ENCODE measurements around the gene CRYBA4. TPM values are rescaled to one million over a fixed set of nuclear protein-coding genes. Genes with fewer than 3 reads are reported as not detected.

CRYBA4 gene
- total and polyA plus RNA-seq, 3 experiments from 2014 or later = not detected

GRCh38 chr22:26589367-26589844 is 32.4 kb upstream of the CRYBA4 start:
- H3K4me1 ChIP-seq (ENCODE audit: insufficient read depth, low read length) = peaks cover 71% of the 10 kb centered on the region
- H3K9me3 ChIP-seq (ENCODE audit: low read length) = no peaks in the 10 kb centered on the region
- peak in 4 of 5 donors; percentile 17 to 57 (median 24) for DNase-seq
- no peaks in the 10 kb centered on the region for H3K36me3 ChIP-seq (ENCODE audit: insufficient read depth, low read length)
- H3K4me3 ChIP-seq (ENCODE audit: low read length) = peak overlapping the region; percentile 83
- H3K27ac ChIP-seq (ENCODE audit: low read depth, low read length) = peak overlapping the region; percentile 78
- H3K9me3 Mint-ChIP-seq = no peaks in the 10 kb centered on the region
- H3K27ac Mint-ChIP-seq = peak overlapping the region; percentile 81 to 96 (median 94)
- H3K36me3 Mint-ChIP-seq = peaks cover 0 to 27% (median 0%) of the 10 kb centered on the region in 3 donors
- H3K27me3 ChIP-seq (ENCODE audit: insufficient read depth, low read length, poor library complexity, severe bottlenecking) = no peaks in the 10 kb centered on the region
- ChIA-PET POLR2A (no interaction called here), CTCF (interaction anchor here (1.0 kb wide), 1 partner anchor 86 kb away, joined by 3 read pairs; no protein-coding TSS in a partner anchor)
- peak overlapping the region; percentile 90 to 95 (median 93) for H3K4me3 Mint-ChIP-seq
- peaks cover 76 to 90% (median 84%) of the 10 kb centered on the region in 3 donors for H3K4me1 Mint-ChIP-seq
- H3K27me3 Mint-ChIP-seq = no peaks in the 10 kb centered on the region

GRCh38 chr22:26589845-26590736 is 31.7 kb upstream of the CRYBA4 start, which contains the start of gene TPST2:
Gene TPST2 (minus strand): TSS chr22:26590132. CDS start chr22:26541630, 48,502 bp downstream.
- peak within 1 kb of the TSS; percentile 95 to 98 (median 96) for H3K4me3 Mint-ChIP-seq
- Histone ChIP-seq H3K36me3 (ENCODE audit: insufficient read depth, low read length) (no peaks in the 10 kb centered on the region), H3K4me1 (ENCODE audit: insufficient read depth, low read length) (peaks cover 69% of the 10 kb centered on the region), H3K9me3 (ENCODE audit: low read length) (no peaks in the 10 kb centered on the region), H3K27me3 (ENCODE audit: insufficient read depth, low read length, poor library complexity, severe bottlenecking) (no peaks in the 10 kb centered on the region), H3K27ac (ENCODE audit: low read depth, low read length) (peak within 1 kb of the TSS; percentile 78), H3K4me3 (ENCODE audit: low read length) (peak within 1 kb of the TSS; percentile 83)
- no peaks in the 10 kb centered on the region for H3K27me3 Mint-ChIP-seq
- peak within 1 kb of the TSS; percentile 90 to 98 (median 95) for H3K27ac Mint-ChIP-seq
- H3K36me3 Mint-ChIP-seq = peaks cover 0 to 21% (median 0%) of the 10 kb centered on the region in 3 donors
- ChIA-PET POLR2A (interaction anchor here (1.0 kb wide), 1 partner anchor 83 kb away, joined by 3 read pairs; no protein-coding TSS in a partner anchor), CTCF (interaction anchor here (1.0 kb wide), 1 partner anchor 87 kb away, joined by 3 read pairs; no protein-coding TSS in a partner anchor)
- peaks cover 74 to 90% (median 83%) of the 10 kb centered on the region in 3 donors for H3K4me1 Mint-ChIP-seq
- peak; percentile 74 to 85 (median 78) for DNase-seq
- no peaks in the 10 kb centered on the region for H3K9me3 Mint-ChIP-seq

- peaks cover 64 to 87% (median 71%) of the 10 kb centered on the region in 3 donors for H3K4me1 Mint-ChIP-seq
Observed at GRCh38 chr22:26592421-26592891, 29.3 kb upstream of the CRYBA4 start.

GRCh38 chr22:26593763-26594162 is 28.0 kb upstream of the CRYBA4 start:
- Histone ChIP-seq H3K36me3 (ENCODE audit: insufficient read depth, low read length) (no peaks in the 10 kb centered on the region), H3K4me3 (ENCODE audit: low read length) (no peak overlapping the region), H3K27ac (ENCODE audit: low read depth, low read length) (no peak overlapping the region), H3K27me3 (ENCODE audit: insufficient read depth, low read length, poor library complexity, severe bottlenecking) (no peaks in the 10 kb centered on the region), H3K9me3 (ENCODE audit: low read length) (no peaks in the 10 kb centered on the region), H3K4me1 (ENCODE audit: insufficient read depth, low read length) (peaks cover 73% of the 10 kb centered on the region)
- no peaks in the 10 kb centered on the region for H3K9me3 Mint-ChIP-seq
- peaks cover 64 to 87% (median 72%) of the 10 kb centered on the region in 3 donors for H3K4me1 Mint-ChIP-seq
- no peaks in the 10 kb centered on the region for H3K27me3 Mint-ChIP-seq
- H3K36me3 Mint-ChIP-seq = peaks cover 0 to 8% (median 0%) of the 10 kb centered on the region in 3 donors
- CTCF ChIA-PET = interaction anchor here (0.9 to 1.5 kb wide), 2 partner anchors 40 to 67 kb away, joined by 3 to 4 read pairs; no protein-coding TSS in a partner anchor
- POLR2A ChIA-PET = interaction anchor here (0.5 to 1.1 kb wide), 4 partner anchors 13 to 47 kb away, joined by 3 to 5 read pairs (median 4); no protein-coding TSS in a partner anchor
- peak overlapping the region; percentile 80 to 95 (median 91) for H3K27ac Mint-ChIP-seq
- no peak for DNase-seq
- peak overlapping the region; percentile 32 to 70 (median 56) for H3K4me3 Mint-ChIP-seq

More at GRCh38 chr22:26592421-26592891, 29.3 kb upstream of the CRYBA4 start:
- POLR2A ChIA-PET = interaction anchor here (0.6 to 1.6 kb wide), 4 partner anchors 15 to 80 kb away, joined by 4 to 9 read pairs (median 5); no protein-coding TSS in a partner anchor
- Histone ChIP-seq H3K36me3 (ENCODE audit: insufficient read depth, low read length) (no peaks in the 10 kb centered on the region), H3K27ac (ENCODE audit: low read depth, low read length) (peak overlapping the region; percentile 52), H3K9me3 (ENCODE audit: low read length) (no peaks in the 10 kb centered on the region), H3K4me1 (ENCODE audit: insufficient read depth, low read length) (peaks cover 62% of the 10 kb centered on the region), H3K4me3 (ENCODE audit: low read length) (peak overlapping the region; percentile 3), H3K27me3 (ENCODE audit: insufficient read depth, low read length, poor library complexity, severe bottlenecking) (no peaks in the 10 kb centered on the region)
- Mint-ChIP-seq H3K4me3 (peak overlapping the region; percentile 60 to 86 (median 76)), H3K36me3 (peaks cover 0 to 15% (median 0%) of the 10 kb centered on the region in 3 donors), H3K27me3 (no peaks in the 10 kb centered on the region), H3K27ac (peak overlapping the region; percentile 57 to 94 (median 82)), H3K9me3 (no peaks in the 10 kb centered on the region)
- DNase-seq = peak; percentile 37 to 82 (median 74)
- CTCF ChIA-PET = interaction anchor here (1.6 to 2.0 kb wide), 2 partner anchors 29 to 55 kb away, joined by 5 to 8 read pairs; no protein-coding TSS in a partner anchor

GRCh38 chr22:26597026-26597425 is 24.7 kb upstream of the CRYBA4 start:
- no peak overlapping the region for H3K4me3 ChIP-seq (ENCODE audit: low read length)
- no peaks in the 10 kb centered on the region for H3K27me3 ChIP-seq (ENCODE audit: insufficient read depth, low read length, poor library complexity, severe bottlenecking)
- Mint-ChIP-seq H3K4me1 (peaks cover 65 to 87% (median 72%) of the 10 kb centered on the region in 3 donors), H3K4me3 (peak overlapping the region; percentile 0 to 72 (median 66)), H3K9me3 (no peaks in the 10 kb centered on the region), H3K36me3 (no peaks in the 10 kb centered on the region), H3K27ac (peak overlapping the region; percentile 75 to 97 (median 88)), H3K27me3 (no peaks in the 10 kb centered on the region)
- no peaks in the 10 kb centered on the region for H3K36me3 ChIP-seq (ENCODE audit: insufficient read depth, low read length)
- H3K27ac ChIP-seq (ENCODE audit: low read depth, low read length) = no peak overlapping the region
- ChIA-PET POLR2A (interaction anchor here (0.9 to 1.4 kb wide), 3 partner anchors 10 to 46 kb away, joined by 3 to 4 read pairs (median 4); no protein-coding TSS in a partner anchor), CTCF (interaction anchor here (1.0 to 1.4 kb wide), 3 partner anchors 10 to 22 kb away, joined by 3 read pairs; no protein-coding TSS in a partner anchor)
- DNase-seq = peak in 3 of 5 donors; percentile 71 to 86 (median 83)
- no peaks in the 10 kb centered on the region for H3K9me3 ChIP-seq (ENCODE audit: low read length)
- peaks cover 57% of the 10 kb centered on the region for H3K4me1 ChIP-seq (ENCODE audit: insufficient read depth, low read length)

- H3K4me1 ChIP-seq (ENCODE audit: insufficient read depth, low read length) = peaks cover 52% of the 10 kb centered on the region
- Mint-ChIP-seq H3K36me3 (no peaks in the 10 kb centered on the region), H3K27ac (peak overlapping the region; percentile 75 to 97 (median 88)), H3K9me3 (no peaks in the 10 kb centered on the region), H3K4me1 (peaks cover 61 to 83% (median 67%) of the 10 kb centered on the region in 3 donors), H3K4me3 (peak overlapping the region in 6 of 7 donors; percentile 50 to 72 (median 68)), H3K27me3 (no peaks in the 10 kb centered on the region)
- H3K9me3 ChIP-seq (ENCODE audit: low read length) = no peaks in the 10 kb centered on the region
- no peak overlapping the region for H3K27ac ChIP-seq (ENCODE audit: low read depth, low read length)
- ChIA-PET CTCF (interaction anchor here (1.0 kb wide), 1 partner anchor 13 kb away, joined by 3 read pairs; no protein-coding TSS in a partner anchor), POLR2A (interaction anchor here (0.9 to 1.4 kb wide), 3 partner anchors 9 to 46 kb away, joined by 3 to 4 read pairs (median 4); no protein-coding TSS in a partner anchor)
- H3K27me3 ChIP-seq (ENCODE audit: insufficient read depth, low read length, poor library complexity, severe bottlenecking) = no peaks in the 10 kb centered on the region
- DNase-seq = no peak
- H3K36me3 ChIP-seq (ENCODE audit: insufficient read depth, low read length) = no peaks in the 10 kb centered on the region
- H3K4me3 ChIP-seq (ENCODE audit: low read length) = no peak overlapping the region
Observed at GRCh38 chr22:26597480-26597879, 24.3 kb upstream of the CRYBA4 start.

GRCh38 chr22:26599505-26599904 is 22.3 kb upstream of the CRYBA4 start:
- H3K4me3 ChIP-seq (ENCODE audit: low read length) = no peak overlapping the region
- no peak for DNase-seq
- peak overlapping the region in 1 of 7 donors; percentile 51 for H3K4me3 Mint-ChIP-seq
- peaks cover 39% of the 10 kb centered on the region for H3K4me1 ChIP-seq (ENCODE audit: insufficient read depth, low read length)
- H3K9me3 ChIP-seq (ENCODE audit: low read length) = no peaks in the 10 kb centered on the region
- peaks cover 49 to 70% (median 55%) of the 10 kb centered on the region in 3 donors for H3K4me1 Mint-ChIP-seq
- H3K27ac Mint-ChIP-seq = peak overlapping the region in 5 of 8 donors; percentile 0 to 88 (median 78)
- POLR2A ChIA-PET = no interaction called here
- no peaks in the 10 kb centered on the region for H3K9me3 Mint-ChIP-seq
- H3K27me3 Mint-ChIP-seq = no peaks in the 10 kb centered on the region
- H3K36me3 Mint-ChIP-seq = no peaks in the 10 kb centered on the region
- no peak overlapping the region for H3K27ac ChIP-seq (ENCODE audit: low read depth, low read length)
- no peaks in the 10 kb centered on the region for H3K36me3 ChIP-seq (ENCODE audit: insufficient read depth, low read length)
- H3K27me3 ChIP-seq (ENCODE audit: insufficient read depth, low read length, poor library complexity, severe bottlenecking) = no peaks in the 10 kb centered on the region
- CTCF ChIA-PET = no interaction called here

Measured in CD8-positive, alpha-beta memory T cell (primary cell).